Right atrium auricular region (tissue), 2 donors: Measurements from ENCODE around the gene GAB3. TPM values are rescaled to one million over a fixed set of nuclear protein-coding genes. Genes with fewer than 3 reads are reported as not detected.

Experiments used
- DNase-seq: peaks from one replicate; pipeline ENCODE4 v3.0.0-alpha.2; 2019; ENCODE audit warnings: low spot score
- H3K27ac ChIP-seq, 2 donors: fragments of 200-600 bp; sonication (generic); 1 replicate in 1 of 2; 2 replicates in 1 of 2; pipeline ENCODE4 v1.5.1; 2016 to 2019
- H3K27me3 ChIP-seq, 2 donors: fragments of 200-600 bp; sonication (generic); one replicate each; pipeline versions ENCODE4 v1.5.1 to v1.6.0; 2017 to 2019
- H3K36me3 ChIP-seq: fragments of 200-600 bp; sonication (generic); one replicate; pipeline ENCODE4 v1.5.1; 2016
- H3K4me1 ChIP-seq, 2 donors: fragments of 200-600 bp; sonication (generic); one replicate each; pipeline versions ENCODE4 v1.5.1 to v1.6.0; 2017 to 2019
- H3K4me3 ChIP-seq, 2 donors: fragments of 200-600 bp; sonication (generic); 1 replicate in 1 of 2; 2 replicates in 1 of 2; pipeline ENCODE4 v1.5.1; 2017 to 2019; ENCODE audit warnings: mild to moderate bottlenecking in 1 of 2, moderate library complexity in 1 of 2
- H3K9me3 ChIP-seq, 2 donors: fragments of 200-600 bp; sonication (generic); one replicate each; pipeline ENCODE4 v1.5.1; 2019
- total RNA-seq, 2 donors: library from RNA; depleted of rRNA; stranded (reverse); fragments of >200 nt; gene quantifications; one replicate each; pipeline ENCODE4 v1.1.0, GENCODE V29; 2016
- TF ChIP-seq, protein P1 (sequence below), 2 donors: fragments of 200-600 bp; sonication (generic); IDR thresholded peaks; one replicate each; pipeline ENCODE4 v1.5.1; 2019; ENCODE audit warnings: antibody characterized with exemption in 2 of 2

The GAB3 gene
- total RNA-seq, 2 donors from 2014 or later = 13.5 to 16.9 TPM

DNA sequence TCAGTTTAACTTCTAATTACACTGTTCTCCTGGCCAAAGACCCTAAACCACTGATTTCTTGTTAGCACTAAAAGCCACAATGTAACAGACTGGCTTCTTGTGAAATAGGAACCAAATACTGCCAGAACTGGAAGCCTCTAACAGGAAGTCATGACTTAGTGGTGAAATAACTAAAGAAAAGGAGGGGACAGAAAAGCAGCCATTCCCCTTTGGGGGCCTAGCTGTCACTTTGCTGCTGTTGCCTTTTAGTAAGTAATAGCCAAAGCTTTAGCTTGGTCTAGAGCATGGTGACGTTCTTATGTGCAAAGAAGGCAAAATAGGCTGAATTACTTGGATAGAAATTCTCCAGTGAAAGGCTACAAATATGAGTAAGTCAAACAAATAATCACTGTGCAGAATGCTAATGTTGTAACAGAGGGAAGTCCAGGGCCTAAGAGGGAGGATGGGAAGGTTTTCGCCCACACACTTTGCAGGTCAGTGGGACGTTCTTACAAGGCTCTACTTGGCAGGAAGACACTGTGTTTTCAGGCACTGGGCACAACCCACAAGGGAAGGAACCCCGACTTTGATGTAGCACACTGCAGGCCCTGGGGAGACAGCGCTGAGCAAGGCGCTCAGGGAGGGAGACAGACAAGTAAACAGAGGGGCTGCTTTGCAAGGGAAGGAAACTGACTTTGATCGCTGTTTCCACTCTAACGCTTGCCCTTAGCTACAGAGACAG, 16.7 kb downstream of the GAB3 start:
- H3K36me3 ChIP-seq = no peaks in the 10 kb centered on the region
- no peaks in the 10 kb centered on the region for H3K27me3 ChIP-seq
- TF ChIP-seq, protein P1, sequence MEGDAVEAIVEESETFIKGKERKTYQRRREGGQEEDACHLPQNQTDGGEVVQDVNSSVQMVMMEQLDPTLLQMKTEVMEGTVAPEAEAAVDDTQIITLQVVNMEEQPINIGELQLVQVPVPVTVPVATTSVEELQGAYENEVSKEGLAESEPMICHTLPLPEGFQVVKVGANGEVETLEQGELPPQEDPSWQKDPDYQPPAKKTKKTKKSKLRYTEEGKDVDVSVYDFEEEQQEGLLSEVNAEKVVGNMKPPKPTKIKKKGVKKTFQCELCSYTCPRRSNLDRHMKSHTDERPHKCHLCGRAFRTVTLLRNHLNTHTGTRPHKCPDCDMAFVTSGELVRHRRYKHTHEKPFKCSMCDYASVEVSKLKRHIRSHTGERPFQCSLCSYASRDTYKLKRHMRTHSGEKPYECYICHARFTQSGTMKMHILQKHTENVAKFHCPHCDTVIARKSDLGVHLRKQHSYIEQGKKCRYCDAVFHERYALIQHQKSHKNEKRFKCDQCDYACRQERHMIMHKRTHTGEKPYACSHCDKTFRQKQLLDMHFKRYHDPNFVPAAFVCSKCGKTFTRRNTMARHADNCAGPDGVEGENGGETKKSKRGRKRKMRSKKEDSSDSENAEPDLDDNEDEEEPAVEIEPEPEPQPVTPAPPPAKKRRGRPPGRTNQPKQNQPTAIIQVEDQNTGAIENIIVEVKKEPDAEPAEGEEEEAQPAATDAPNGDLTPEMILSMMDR (IDR thresholded peaks at IDR 0.05) = no peak
- peak overlapping the region; percentile 62 to 82 for H3K27ac ChIP-seq
- no peaks in the 10 kb centered on the region for H3K9me3 ChIP-seq
- H3K4me3 ChIP-seq = no peak overlapping the region
- peaks cover 0 to 88% of the 10 kb centered on the region in 2 donors for H3K4me1 ChIP-seq
- DNase-seq = no peak

DNA sequence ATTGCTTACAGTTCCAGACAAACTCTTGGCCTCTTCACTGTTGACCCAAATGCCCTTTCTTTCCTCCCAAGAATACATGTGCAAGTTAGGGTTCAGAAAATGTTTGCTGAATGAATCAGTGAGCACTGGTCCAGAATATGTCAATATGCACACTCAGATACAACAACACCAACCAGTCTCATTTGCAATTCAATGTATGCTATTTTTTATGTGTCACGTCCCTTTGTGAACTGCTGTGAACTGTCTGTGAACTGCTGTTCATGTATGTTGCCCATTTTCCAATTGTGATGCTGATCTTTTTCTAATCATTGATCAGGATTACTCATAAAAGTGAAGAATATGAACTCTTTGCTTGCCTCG, 17.8 kb downstream of the GAB3 start:
- H3K27me3 ChIP-seq = no peaks in the 10 kb centered on the region
- peak overlapping the region; percentile 62 to 82 for H3K27ac ChIP-seq
- no peak overlapping the region for H3K4me3 ChIP-seq
- TF ChIP-seq, protein P1 (IDR thresholded peaks at IDR 0.05) = no peak
- no peaks in the 10 kb centered on the region for H3K9me3 ChIP-seq
- H3K36me3 ChIP-seq = no peaks in the 10 kb centered on the region
- DNase-seq = no peak
- H3K4me1 ChIP-seq = peaks cover 0 to 99% of the 10 kb centered on the region in 2 donors

DNA sequence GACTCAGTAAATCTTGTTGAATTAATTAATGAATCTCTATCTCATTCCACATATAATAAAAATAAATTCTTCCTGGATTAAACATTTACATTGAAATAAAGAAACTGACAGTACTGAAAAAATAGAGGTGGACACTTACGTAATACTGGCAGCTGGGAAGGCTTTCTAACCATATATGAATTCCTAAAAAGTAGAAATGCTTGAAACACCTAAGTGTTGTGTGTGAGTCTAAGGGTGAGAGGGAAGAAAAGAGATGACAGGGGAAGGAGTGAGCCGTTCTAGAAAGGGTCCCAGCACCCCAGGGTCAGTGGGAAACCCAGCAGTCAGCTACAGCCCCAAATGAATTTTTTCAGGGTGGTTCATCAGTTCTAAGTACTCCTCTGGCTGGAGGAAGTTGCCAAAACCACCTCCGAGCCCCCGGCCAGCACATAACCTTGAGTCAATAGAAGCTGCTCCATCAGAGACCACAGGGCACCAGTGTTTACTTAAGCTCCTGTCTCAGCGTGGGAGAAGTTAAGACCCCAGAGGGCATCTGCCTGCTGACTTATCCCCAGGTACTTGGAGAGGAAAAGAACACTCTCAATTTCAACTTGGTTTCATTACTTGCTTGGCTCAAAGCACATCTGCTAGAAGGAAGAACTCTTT, 18.3 kb downstream of the GAB3 start:
- TF ChIP-seq, protein P1 (IDR thresholded peaks at IDR 0.05) = no peak
- H3K9me3 ChIP-seq = no peaks in the 10 kb centered on the region
- no peak overlapping the region for H3K4me3 ChIP-seq
- H3K4me1 ChIP-seq = peaks cover 0 to 99% of the 10 kb centered on the region in 2 donors
- peak overlapping the region; percentile 62 to 82 for H3K27ac ChIP-seq
- no peaks in the 10 kb centered on the region for H3K36me3 ChIP-seq
- no peaks in the 10 kb centered on the region for H3K27me3 ChIP-seq
- no peak for DNase-seq

DNA sequence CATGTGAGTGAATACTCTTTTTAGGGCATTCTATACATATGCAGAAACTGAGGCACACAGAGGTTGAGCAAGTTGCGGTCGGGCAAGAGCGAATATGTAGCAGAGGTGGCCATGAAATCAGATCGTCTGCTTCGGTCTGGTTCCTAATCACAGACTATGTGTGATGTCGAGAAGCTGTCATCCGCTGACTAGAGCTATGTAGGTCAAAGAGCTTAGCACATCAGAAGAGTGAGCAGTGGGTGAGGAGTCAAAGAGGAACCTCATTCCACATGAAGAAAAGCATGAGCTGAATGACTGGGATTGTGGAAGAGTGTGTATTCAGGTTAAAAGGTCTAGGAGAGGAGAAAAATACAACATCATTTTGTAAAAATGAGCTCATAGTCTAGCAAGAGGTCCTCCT, 19.0 kb downstream of the GAB3 start:
- DNase-seq = no peak
- H3K36me3 ChIP-seq = no peaks in the 10 kb centered on the region
- TF ChIP-seq, protein P1 (IDR thresholded peaks at IDR 0.05) = no peak
- peak overlapping the region; percentile 62 to 82 for H3K27ac ChIP-seq
- no peaks in the 10 kb centered on the region for H3K9me3 ChIP-seq
- H3K4me3 ChIP-seq = no peak overlapping the region
- H3K27me3 ChIP-seq = no peaks in the 10 kb centered on the region
- peaks cover 0 to 99% of the 10 kb centered on the region in 2 donors for H3K4me1 ChIP-seq

DNA sequence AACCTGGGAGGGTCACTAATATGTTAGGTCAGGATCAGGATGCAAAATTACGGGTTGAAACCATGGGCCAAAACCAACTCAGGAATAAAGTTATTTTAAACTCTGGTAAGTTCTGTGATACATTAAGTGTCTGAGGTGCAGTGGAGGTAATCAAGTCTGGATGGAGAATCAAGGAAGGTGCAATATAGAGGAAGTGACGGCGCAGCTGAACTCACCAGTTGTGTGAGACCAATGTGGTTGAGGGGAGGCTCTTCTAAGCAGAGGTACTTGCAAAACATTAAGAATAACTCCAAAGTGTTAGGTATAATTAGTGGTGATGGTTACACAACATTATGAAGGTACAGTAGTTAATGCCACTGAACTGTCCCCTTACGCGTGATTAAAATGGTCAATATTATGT, 19.7 kb downstream of the GAB3 start:
- DNase-seq = no peak
- Histone ChIP-seq H3K36me3 (no peaks in the 10 kb centered on the region), H3K9me3 (no peaks in the 10 kb centered on the region), H3K4me3 (no peak overlapping the region), H3K27ac (peak overlapping the region; percentile 62 to 82), H3K27me3 (no peaks in the 10 kb centered on the region), H3K4me1 (peaks cover 0 to 96% of the 10 kb centered on the region in 2 donors)
- TF ChIP-seq, protein P1 (IDR thresholded peaks at IDR 0.05) = no peak
